ENCODE results near the gene FBXL12.
A peak's percentile ranks its signal among the peaks of the same experiment; 100 is the strongest.
"Not testable (repeated sequence)": the region's sequence is repeated elsewhere in the genome, so short reads cannot be mapped to it uniquely, and the experiment has no call there.

FBXL12 gene, protein sequence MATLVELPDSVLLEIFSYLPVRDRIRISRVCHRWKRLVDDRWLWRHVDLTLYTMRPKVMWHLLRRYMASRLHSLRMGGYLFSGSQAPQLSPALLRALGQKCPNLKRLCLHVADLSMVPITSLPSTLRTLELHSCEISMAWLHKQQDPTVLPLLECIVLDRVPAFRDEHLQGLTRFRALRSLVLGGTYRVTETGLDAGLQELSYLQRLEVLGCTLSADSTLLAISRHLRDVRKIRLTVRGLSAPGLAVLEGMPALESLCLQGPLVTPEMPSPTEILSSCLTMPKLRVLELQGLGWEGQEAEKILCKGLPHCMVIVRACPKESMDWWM

DNA sequence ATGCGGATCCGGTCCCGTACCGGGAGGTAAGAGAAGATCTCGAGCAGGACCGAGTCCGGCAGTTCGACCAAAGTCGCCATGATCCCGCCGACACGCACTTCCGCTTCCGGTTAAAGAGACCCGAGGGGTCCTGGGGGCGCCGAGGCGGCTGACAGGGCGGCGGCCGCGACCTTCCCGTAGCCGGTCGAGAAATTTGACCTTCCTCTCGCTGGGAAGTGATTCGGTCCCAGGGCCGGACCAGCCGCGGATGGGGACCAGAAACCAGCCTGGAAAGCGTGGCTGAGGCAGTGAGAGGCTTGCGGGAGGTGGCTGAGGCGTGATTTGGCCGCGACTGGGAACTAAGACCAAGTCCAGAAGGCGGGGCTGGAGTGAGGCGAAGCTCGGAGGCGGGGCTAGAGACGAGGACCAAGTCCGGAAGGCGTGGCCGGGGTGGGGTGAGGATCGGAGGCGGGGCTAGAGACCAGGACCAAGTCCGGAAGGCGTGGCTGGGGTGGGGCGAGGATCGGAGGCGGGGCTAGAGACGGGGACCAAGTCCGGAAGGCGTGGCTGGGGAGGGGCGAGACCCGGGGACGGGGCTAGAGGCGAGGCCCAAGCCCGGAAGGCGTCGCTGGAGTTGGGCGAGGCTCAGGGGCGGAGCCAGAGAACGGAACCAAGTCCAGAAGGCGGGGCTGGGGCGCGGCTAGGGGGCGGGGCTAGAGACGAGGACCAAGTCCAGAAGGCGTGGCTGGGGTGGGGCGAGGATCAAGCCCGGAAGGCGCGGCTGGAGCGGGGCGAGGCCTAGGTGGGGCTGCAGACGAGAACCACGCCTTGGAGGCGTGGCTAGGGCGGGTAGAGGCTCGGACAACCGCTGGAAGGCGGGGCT lies at the start of gene FBXL12:
Gene FBXL12, minus strand, starts transcription at position 346 of the 862 bp plus-strand sequence. Its CDS starts 266 bp downstream, at position 80.
- peak; percentile 100 for DNase-seq (ENCODE audit: low read depth)

GRCh38 chr19:9865732-9866501 lies 47.0 kb upstream of the FBXL12 start:
- peak; percentile 27 for DNase-seq (ENCODE audit: low read depth)

- DNase-seq (ENCODE audit: low read depth), result no peak
Measured at GRCh38 chr19:9863759-9864158, 44.9 kb upstream of the FBXL12 start.

GRCh38 chr19:9862938-9863337 lies 44.1 kb upstream of the FBXL12 start:
- DNase-seq (ENCODE audit: low read depth), result no peak

GRCh38 chr19:9861503-9861902 lies 42.6 kb upstream of the FBXL12 start:
- no peak for DNase-seq (ENCODE audit: low read depth)

- no peak for DNase-seq (ENCODE audit: low read depth)
Measured at GRCh38 chr19:9860407-9860806, 41.5 kb upstream of the FBXL12 start.

GRCh38 chr19:9858766-9859165 lies 39.9 kb upstream of the FBXL12 start:
- no peak for DNase-seq (ENCODE audit: low read depth)

DNA sequence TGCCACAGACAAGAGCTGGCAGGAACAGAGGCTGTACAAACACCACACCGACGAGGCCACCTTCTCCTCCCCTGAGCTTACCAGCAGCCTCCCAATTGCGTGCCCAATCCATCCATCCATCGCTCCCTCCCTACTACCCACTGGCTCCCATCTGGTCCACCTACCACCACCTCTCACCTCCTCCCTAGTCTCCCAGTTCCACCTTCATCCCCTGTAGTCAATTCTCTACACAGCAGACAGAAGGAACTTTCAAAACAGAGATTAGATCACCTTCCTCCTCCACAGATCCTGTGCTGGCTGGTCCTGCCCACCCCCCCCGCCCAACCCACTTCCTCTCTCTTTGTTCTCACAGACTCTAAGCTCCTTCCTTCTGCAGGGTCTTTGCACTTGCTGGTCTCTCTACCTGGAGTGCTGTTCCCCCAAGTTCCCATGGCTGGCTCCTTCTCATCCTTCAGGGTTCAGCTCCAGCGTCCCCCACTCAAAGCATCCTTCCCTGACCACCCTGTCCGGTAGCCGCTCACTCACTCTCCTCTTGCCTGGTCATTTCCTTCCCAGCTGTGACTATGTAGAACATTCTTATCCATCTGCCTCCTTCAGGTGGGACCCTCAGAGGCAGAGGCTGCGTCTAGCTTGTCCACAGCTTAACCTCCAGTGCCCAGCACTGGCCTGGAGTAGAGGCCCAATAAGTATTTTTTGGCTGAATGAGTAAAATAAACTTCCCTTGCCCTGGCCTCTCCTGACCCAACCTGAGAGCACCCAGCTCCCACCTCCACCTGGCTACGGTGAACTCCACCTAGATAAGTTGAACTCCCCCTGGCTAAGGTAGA lies 39.3 kb upstream of the FBXL12 start:
- DNase-seq (ENCODE audit: low read depth), result no peak

- DNase-seq (ENCODE audit: low read depth), result no peak
Measured at GRCh38 chr19:9857076-9857721, 38.3 kb upstream of the FBXL12 start.

- DNase-seq (ENCODE audit: low read depth), result no peak
Measured at GRCh38 chr19:9856609-9857008, 37.7 kb upstream of the FBXL12 start.

- DNase-seq (ENCODE audit: low read depth), result no peak
Measured at GRCh38 chr19:9854282-9854846, 35.5 kb upstream of the FBXL12 start.

DNA sequence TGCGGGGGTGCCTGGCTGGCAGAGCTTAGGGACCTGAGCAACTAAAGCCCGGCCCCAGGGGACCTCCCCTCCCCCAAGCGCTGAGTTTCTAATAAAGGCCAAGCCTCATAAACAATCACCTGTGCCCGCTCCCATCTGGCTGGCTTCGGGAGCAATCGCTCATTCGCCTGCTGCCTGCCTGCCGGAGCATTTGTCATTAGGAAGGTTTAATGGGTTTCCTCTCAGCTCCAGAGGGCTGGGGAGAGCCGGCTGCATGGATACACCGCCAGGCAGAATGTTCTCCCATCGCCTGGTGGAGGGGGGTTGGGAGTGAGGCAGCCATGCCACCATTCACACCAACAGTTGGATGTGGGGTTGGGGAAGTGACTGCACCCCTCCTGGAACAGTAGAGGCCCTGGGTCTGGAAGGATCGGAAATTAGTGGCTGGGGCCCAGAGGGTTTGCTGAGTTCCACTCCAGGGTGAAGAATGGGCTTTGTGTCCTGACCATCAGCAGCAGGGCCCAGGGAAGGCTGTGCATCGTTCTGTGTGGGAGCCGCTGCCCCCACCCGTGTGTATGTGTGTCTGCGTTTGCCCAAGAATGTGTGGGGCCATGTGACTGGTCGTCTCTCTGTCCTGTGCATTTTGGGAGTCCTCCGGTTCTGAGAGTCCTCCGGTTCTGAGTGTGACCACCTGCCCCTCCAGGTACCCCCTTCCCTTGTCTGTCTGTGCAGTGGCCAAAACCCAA lies 31.5 kb upstream of the FBXL12 start:
- DNase-seq (ENCODE audit: low read depth), result no peak

DNA sequence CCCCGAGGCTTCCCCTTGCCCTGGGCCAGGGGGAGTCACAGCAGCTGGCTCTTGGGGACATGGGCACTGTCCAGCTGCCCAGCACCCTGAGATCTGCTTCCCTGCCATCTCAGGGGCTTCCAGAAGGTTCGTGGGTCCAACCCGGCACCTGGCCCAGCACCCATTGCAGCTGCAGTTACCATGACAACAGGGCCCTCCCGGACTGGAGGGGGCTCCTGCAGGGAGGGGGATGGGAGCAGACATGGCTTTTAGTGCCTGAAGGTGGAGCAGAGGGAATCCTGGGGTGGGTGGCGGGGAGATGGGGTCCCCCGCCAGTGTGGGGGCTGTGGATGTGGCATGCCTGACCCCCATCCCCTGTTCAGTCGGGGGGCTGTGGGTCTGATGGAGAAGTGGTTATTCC lies 30.9 kb upstream of the FBXL12 start:
- no peak for DNase-seq (ENCODE audit: low read depth)

DNA sequence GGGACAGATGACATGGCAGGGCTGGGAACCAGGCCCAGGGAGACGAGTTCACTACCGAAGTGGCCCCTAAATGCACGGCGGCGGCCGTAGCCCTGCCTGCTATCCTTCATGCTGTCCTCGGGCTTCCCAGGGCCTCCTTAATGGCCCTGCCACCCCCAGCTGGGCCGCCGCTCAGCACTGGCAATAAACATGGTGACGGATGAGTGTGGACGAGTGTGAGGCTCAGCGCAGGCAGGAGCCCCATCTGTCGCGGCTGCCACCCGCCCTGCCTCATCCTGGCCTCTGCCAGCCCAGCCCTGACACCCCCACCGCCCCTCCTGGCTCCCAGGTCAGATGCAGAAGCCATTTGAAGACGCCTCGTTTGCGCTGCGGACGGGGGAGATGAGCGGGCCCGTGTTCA lies 29.9 kb upstream of the FBXL12 start:
- DNase-seq (ENCODE audit: low read depth), result no peak

DNA sequence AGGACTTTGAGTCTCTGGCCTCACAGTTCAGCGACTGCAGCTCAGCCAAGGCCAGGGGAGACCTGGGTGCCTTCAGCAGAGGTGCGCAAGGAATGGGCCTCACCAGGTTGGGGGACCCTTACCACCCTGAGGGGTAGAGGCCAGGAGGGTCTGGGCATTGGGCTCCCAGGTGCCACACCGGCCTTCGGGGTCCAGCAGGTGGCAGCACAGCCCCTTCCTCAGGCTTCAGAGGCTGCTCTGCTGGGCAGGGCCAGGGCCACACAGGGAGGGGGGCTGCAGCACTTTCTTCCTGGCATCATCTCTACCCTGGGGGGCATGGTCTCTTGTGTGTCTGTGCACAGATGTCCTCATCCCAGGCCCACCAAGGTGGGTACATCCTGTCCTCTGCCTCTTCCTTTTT lies 29.2 kb upstream of the FBXL12 start:
- no peak for DNase-seq (ENCODE audit: low read depth)

GRCh38 chr19:9847087-9847671 lies 28.3 kb upstream of the FBXL12 start:
- no peak for DNase-seq (ENCODE audit: low read depth)

- DNase-seq (ENCODE audit: low read depth), result not testable (repeated sequence)
Measured at GRCh38 chr19:9843626-9844273, 24.9 kb upstream of the FBXL12 start.

GRCh38 chr19:9842834-9843625 lies 24.2 kb upstream of the FBXL12 start:
- no peak for DNase-seq (ENCODE audit: low read depth)
